SHP77 treated with DMSO at 0.1 percent for 48 hours (cell line): Measurements from ENCODE around the gene BZW1.
A peak's percentile ranks its signal among the peaks of the same experiment; 100 is the strongest.

ENCODE experiments used
- DNase-seq: peaks from one replicate; lab custom pipeline; 2025; lab: John Stamatoyannopoulos, UW

Gene BZW1

DNA sequence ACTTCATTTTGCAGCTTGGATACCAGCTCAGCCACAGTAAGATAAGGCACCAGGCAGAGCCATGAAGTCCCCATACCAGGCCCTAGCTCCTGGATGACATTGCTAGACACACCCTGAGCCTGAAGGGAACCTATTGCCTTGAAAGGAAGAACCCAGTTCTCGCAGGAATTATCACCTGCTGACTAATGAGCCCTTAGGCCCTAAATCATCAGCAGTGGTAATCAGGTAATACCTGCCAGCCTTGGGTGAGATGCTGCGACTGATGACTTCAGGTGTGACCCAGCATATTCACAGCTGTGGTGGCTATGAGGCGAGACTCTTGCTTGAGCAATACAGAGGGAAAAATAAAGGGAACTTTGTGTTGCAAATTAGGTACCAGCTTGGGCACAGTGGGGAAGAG lies 27.8 kb downstream of the BZW1 start:
- DNase-seq = no peak

DNA sequence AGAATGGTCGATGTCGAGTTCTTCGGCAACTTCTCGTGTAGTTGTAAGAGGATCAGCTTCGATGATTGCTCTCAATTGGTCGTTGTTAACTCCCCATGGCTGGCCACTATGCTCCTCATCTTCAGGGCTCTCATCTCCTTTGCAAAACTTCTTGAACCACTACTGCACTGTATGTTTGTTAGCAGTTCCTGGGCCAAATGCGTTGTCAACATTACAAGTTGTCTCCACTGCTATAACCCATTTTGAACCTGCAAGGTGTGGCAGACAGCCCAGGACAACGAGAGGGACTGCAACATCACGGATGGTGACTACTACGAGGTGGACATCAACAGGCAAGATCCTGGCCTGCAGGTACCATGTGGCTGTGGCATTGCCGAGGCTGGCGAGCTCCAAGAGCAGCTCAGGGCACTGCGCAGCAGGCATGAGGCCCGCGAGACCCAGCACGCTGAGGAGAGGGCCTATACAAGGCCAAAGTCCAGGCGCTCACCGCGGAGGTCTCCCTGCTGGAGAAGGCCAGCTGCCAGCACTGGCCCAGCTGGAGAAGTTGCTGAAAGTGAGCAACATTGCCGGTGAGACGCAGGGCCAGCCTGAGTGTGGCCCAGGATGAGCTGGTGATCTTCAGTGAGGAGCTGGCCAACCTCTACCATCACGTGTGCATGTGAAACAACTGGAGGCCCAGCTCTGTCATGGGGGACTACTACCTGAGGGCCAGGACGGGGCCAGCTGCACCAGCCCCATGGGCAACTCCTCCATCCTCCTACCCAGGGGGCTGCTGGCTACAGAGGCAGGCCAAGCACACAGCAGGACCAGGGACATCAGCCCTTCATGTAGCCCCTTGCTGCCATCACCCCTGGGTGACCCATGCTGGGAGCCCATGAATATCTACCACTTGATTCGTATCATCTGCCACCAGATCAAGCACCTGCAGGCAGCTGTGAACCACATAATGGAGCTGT lies 32.6 kb downstream of the BZW1 start:
- DNase-seq = no peak

DNA sequence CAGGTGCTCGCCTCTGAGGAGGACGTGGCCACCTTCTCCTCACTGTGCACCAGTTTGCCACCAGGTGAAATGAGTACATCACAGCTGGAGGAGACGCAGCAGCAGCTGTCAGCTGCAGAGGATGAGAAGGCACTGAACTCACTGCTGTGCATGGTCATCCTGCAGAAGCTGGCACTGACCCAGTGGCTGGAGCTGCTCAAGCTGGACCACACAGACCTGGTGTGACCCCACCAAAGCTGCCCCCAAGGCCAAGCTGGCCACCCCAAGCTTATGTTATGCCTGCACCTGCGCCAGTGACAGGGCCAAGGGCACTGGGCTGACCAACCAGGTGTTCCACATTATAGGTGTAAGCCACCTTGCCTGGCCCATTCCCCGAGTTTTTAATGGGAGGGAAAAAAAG lies 33.5 kb downstream of the BZW1 start:
- DNase-seq = no peak

DNA sequence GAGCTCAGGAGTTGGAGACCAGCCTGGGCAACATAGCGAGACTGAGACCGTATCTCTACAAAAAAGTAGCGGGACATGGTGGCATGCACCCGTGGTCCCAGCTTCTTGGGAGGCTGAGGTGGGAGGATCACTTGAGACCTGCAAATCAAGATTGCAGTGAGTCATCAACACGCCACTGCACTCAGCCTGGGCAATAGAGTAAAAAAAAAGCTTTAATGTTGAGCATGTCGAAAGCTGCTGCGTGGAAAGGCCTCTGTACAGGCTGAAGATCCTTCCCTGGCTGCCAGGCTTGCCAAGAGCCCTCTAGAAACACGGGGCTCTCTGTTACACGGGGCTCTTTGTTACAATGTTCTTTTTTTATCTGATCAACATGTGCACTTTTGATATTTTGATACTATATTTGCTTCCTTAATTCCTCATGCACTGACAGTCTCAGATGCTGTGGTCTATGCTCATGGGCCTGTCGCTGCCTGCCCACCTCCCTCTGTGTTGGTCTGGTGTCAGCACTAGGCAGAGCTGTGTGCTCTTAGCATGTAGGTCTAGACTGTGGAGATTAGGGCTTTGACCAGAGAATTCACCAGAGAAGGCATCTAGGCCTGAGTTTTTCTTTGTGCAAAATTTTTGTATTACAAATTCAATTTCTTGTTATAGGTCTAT lies 34.1 kb downstream of the BZW1 start:
- no peak for DNase-seq

GRCh38 chr2:200847269-200847668 lies 35.6 kb downstream of the BZW1 start:
- no peak for DNase-seq

DNA sequence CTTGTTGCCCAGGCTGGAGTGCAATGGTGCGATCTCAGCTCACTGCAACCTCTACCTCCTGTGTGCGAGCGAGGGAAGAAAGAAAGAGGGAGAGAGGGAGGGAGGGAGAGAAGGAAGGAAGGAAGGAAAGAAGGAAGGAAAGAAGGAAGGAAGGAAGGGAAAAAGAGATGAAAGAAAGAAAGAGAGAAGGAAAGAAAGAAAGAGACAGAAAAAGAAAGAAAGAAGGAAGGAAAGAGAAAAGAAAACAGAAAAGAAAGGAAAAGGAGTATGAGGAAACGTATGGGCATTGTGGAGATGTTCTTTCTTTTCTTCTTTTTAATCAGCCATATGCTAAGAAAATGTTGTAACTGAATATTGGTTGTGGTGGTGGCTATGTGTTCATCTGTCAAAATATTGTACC lies 36.2 kb downstream of the BZW1 start:
- no peak for DNase-seq

- DNase-seq = no peak
These were observed 39.0 kb downstream of the BZW1 start for GRCh38 chr2:200850512-200851256.

GRCh38 chr2:200851398-200852248 lies 39.9 kb downstream of the BZW1 start:
- DNase-seq = no peak

GRCh38 chr2:200852605-200853004 lies 40.9 kb downstream of the BZW1 start:
- DNase-seq = no peak

DNA sequence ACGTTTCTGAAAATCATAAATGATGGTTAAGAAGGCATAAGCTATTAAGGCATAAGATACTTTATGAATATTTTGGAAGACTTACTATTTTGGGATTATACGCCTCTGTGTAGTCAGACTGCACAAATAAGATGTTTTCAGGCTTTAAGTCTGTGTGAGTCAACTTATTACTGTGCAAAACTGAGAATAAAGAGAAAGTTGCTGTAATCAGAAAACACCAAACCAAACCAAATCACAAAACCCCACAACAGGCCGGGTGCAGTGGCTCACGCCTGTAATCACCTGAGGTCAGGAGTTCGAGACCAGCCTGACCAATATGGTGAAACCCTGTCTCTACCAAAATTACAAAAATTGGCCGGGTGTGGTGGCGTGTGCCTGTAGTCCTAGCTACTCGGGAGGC lies 45.1 kb downstream of the BZW1 start:
- DNase-seq = no peak

DNA sequence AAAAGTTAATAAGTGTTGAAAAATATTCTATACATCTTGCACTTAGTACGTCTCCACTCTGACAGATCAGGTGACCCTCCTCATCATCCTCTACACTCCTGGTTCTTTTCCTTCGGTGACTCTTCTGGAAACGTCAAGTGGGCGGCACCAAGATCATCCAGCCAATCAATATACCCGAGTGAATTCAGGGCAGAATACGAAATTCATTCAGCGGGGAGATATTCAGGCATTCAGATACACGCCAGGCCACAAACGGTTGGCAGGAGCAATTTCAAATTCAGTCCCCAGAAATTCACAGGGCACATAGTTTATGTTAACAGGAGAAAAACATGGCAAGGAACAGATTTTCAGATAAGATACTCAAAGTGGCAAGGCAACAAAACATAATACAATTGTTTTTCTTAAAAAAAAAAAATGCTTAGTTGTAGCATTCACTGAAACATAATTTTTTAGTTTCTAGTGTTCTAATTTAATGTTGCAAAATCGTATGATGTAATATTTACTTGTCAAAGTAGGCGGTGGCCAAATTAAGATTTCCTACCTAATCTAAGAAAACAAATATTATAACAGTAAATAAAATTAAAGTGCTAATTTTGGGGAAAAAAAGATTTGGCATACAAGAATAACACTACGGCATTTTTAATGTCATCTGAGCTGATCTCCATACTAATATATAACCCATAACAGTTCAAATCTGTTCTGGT lies 48.5 kb downstream of the BZW1 start:
- no peak for DNase-seq

DNA sequence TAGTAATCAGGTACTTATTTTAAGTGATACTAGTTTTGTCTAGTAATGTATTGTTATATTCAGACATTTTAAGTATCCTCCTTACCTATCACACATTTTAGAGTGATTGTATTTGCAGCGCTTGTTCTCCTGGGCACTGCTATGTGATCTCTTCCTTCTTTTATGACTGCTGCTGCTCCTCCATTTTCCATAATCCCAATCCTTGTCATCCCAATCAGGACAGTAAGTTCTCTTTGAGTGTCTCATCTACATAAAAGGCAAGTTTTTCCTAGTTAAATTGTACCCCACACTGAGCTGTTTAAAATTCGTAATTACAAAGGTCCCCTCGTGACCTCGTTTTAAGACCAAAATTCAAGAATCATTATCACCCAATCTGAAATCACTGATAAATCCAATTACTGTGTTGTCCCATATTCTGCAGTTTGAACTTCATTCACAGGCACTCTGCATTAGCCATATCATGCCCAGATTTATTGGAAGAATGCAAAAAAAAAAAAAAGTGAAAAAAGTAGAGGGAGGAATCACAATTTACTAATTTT lies 50.0 kb downstream of the BZW1 start:
- no peak for DNase-seq

DNA sequence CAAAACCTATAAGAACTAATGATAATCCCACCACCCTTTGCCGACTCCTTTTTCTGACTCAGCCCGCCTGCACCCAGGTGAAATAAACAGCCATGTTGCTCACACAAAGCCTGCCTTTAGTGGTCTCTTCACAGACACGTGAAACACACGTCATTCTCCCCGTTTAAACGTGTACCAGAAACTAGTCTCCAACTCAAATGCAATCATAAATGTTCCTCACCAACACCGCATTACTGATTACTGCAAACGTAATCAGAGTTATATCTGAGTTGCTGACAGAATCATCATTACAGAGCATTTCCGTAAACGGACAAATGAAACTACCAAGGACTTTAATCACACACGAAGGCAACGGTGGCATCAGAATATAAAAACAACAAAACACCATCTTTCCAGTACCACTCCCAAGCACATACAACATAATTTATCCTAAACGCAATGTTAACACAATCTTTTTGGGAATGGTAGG lies 50.9 kb downstream of the BZW1 start:
- DNase-seq = no peak

DNA sequence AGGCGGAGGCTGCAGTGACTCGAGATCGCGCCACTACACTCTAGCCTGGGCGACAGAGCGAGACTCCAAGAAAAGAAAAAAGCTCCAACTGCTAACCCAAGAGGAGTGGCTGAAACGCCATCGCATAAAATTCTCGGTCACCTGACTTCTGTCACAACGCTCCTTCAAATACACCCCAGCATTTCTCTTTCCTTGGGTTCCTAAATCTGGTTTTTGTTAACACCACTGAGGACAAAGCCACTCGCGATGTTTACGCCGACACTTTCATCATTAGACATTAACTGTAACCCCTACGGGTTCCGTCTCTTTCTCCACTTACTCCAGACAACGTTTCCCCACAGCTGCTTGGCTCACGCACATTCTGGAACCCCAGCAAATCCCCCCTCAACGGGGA lies 52.1 kb downstream of the BZW1 start:
- no peak for DNase-seq

- peak; percentile 85 for DNase-seq
These were observed 52.7 kb downstream of the BZW1 start, which contains the start of gene CLK1 for GRCh38 chr2:200864176-200865034. TSS of gene CLK1 (minus strand) at chr2:200864658. CDS start at chr2:200861862, 2,796 bp downstream.

DNA sequence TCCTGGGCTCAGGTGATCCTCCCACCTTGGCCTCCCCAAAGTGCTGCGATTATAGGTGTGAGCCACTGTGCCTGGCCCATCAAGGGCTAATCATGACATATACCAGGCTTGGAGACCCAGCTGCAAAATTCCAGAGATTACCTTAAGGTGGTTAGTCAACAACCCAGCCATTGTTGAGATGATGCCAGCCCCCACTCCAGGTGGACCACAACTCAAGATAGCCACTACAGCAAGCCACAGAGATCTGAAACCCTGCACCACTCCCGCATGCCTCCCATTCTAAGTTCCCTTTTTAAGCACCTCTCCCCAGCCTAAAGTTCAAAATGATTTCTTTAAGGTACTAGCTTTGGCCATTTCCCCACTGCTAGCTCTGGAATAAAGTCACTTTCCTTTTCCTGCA lies 57.3 kb downstream of the BZW1 start:
- DNase-seq = no peak

DNA sequence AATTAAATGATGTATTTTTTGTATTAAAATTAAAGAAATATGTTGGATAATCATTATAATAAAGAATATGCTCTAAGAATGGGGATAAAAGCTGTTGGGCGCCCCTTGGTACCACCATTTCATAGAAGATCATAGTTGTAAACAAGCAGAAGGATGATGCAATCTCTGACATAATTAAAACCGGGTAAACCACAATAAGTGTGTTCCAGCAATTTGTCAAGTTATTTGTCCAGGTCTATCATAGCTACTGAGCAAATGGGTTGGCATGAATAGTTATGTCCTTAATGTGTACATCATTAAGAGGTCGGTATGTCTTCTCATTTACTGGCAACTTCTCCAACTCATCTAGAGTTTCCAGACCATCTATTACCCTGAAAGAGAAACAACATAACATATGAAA lies 59.4 kb downstream of the BZW1 start:
- DNase-seq = no peak

DNA sequence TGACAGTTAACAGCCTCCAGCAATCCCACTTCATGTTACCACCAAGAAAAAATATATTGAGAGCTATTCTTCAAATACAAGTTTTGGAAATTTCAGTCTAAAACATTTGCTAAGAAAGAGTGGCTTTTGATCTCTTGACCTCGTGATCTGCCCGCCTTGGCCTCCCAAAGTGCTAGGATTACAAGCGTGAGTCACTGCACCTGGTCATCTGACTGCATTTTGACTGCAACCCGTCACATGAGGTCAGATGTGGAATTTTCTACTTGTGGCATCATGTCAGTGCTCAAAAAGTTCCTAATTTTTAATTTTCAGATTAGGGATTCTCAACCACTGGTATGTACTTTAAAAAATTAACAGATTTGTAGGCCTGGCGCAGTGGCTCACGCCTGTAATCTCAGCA lies 61.9 kb downstream of the BZW1 start:
- no peak for DNase-seq
